NCI-H1694 treated with DMSO at 0.1 percent for 48 hours (cell line): ENCODE measurements around the gene SKAP1.
"Not testable (repeated sequence)": the region's sequence is repeated elsewhere in the genome, so short reads cannot be mapped to it uniquely, and the experiment has no call there.

ENCODE experiments used
- DNase-seq: peaks from one replicate; lab custom pipeline; 2025; lab: John Stamatoyannopoulos, UW

SKAP1 gene

GRCh38 chr17:48445248-48445620 is 15.2 kb upstream of the SKAP1 start:
- DNase-seq: no peak

- no peak for DNase-seq
Observed at GRCh38 chr17:48444516-48445247, 14.7 kb upstream of the SKAP1 start.

GRCh38 chr17:48443712-48444111 is 13.7 kb upstream of the SKAP1 start:
- DNase-seq: no peak

GRCh38 chr17:48442819-48443218 is 12.8 kb upstream of the SKAP1 start:
- DNase-seq: no peak

DNA sequence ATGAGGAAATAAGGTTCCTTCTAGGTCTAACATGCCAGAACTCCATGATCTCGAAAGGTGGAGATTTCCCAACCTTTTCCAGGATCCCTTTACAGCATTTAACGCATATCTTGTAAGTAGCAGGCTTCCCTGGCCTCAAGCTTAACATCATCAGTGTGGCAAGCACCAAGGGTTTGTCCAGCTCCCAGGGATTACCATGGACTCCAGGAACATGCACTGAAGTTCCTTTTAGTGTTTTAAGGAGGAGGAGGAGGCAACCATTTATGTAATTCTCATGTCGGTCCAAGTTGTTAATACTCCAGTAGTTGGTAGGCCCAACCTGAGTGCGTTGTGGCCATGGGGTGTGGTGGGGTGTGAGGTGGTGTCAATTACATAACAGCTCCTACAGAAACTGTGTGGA is 11.8 kb upstream of the SKAP1 start:
- DNase-seq: no peak

DNA sequence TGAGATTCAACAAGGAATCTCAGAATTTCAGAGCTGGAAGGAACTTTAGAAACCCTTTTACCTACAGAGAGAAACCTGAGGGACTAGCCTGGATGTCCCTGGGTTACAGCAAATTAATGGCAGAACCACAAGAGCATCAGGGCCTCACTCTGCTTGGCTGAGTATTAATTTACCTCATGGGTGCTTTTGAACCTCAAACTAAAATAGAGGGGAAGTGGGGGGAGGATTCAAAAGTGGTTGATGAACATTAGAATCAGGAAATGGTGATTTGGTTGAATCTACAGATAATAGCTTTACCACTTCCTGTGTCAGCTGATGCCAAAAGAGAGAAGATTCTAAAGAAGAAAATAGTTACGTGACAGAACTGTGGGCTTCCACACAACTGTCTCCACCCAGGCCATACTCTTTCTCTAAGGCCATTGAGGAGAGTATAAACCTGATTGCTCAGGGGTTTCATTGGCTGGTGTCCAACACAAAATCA is 11.3 kb upstream of the SKAP1 start:
- no peak for DNase-seq

DNA sequence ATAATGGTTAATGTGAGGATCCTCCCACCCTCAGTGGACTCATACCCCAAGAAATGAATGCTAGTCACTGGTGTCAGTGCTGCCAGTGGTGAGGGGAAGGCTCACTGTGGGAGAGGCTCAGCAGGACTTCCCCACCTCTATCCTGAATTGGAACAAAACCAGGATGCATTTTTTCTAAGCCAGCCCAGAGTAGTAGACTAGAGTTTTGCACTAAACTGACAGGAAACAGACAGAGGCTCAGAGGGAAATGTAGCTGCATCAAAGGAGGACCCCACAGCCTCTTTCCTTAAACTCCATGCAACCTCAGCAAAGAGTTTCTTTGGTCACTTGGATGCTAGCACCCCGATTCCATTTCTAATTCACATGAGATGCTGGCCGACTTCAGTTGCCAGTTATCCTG is 10.7 kb upstream of the SKAP1 start:
- DNase-seq: no peak

GRCh38 chr17:48439875-48440505 is 10.0 kb upstream of the SKAP1 start:
- no peak for DNase-seq

GRCh38 chr17:48439110-48439850 is 9.3 kb upstream of the SKAP1 start:
- DNase-seq: no peak

GRCh38 chr17:48438516-48439061 is 8.6 kb upstream of the SKAP1 start:
- DNase-seq: no peak

DNA sequence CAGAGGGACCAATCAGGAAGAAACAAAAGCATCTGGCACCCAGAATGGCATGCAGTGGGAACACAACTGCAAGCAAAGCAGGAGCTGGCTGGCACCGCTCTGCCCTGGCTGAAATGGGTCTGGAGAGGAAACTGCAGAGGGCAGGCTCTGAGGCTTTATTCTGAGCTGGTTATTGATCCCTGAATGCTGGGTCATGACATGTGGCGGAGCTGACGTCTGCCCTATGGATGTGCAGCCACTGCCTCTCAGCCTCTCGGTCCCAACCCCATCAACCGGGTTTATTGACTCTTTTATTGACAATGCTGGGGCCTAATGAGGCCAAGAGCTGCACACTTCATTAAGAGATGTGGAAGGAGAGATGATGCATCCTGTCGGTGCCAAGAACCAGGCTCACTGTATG is 3.9 kb upstream of the SKAP1 start:
- no peak for DNase-seq

DNA sequence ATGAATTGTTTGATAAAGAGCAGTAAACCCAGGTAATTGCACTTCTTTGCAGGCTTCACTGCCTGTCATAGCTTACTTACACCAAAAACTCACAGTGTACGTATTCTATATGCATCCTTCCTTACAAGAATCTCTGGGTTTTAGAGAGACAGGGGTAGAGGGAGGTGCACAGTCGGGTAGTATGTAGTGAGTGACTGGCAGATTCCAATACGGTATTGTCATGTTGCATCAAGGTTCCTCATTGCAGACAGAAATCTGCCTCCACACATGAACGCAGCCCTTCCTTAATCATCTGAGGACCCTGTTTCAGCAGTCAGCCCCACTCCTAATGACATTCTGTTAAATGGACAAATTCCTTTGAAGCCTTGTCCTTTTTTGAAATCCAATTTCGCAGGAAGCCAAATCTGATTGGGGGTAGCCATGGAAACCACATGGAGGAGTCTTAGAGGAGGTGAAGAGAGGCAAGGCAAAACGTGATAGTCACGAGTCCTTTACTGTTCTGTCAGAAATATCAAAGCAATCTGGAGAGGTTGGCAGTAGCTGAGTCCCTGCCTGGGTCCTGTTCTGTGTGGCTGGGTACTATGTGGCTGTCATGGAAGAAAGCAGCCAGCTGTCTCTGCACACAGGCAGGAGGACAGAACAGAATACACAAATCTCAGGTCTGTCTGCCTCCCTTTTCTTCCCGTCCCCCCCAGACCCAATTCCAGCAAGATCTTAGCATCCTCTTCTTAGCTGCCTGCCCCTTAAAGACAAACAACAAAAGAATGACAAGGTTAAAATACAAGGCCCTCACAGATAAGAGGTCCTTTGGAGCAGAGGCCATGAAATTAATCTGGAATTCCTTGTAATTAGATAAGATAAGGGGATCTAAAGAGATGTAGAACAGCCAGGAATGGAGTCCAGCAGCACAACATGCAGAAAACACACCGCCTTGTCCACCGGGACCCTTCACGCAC is 3.1 kb upstream of the SKAP1 start:
- DNase-seq: no peak

GRCh38 chr17:48429156-48429555 is 858 bp downstream of the SKAP1 start:
- DNase-seq: no peak

DNA sequence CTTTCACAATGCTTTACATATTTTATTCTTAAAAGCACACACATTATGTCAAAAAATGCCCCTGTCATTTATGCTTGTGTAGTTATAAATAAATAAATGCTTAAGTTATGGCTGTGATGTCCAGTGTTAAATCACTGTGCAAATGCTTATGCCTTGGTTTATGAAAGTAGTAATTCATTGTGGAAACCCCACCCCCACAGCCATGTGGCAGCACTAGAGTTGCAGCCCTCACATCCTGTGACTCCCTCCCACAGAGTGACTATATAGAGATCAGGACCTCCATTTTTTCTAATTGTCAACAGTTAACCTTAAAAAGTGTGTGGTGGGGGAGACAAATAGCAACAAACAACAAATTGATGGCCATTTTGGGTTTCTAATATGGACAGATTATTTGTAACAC is 2.4 kb downstream of the SKAP1 start:
- no peak for DNase-seq

- no peak for DNase-seq
Observed at GRCh38 chr17:48426761-48427500, 3.1 kb downstream of the SKAP1 start.

DNA sequence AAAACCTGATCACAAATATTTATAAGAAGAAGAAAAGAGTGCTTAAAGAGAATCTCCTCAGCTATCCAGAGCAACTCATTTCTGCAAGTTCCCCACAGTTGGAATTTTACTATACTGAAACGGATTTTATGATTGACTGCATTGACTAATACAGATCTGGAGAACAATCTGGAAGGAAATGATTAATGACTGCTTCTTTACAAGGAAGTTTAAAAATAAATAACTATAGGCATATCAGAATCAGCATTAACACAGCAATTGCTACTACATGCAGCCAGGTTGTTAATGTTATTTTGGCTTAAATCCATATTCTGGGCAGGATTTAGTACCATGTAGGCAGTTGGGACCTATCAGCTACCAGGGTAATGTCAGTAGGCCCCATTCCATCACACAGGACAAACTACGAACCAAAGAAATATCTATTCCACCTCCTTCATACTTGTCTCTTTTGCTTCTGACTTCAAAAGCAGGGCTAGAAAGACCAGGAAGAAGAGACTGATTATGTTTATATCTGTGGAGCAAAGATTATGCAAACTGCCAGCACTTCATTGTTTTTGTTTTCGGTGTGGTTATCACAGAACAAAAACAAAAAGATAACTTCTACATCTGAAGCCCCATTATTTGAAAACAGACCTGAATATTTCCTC is 3.9 kb downstream of the SKAP1 start:
- DNase-seq: no peak

GRCh38 chr17:48422060-48422459 is 8.0 kb downstream of the SKAP1 start:
- DNase-seq: not testable (repeated sequence)

GRCh38 chr17:48420823-48421222 is 9.2 kb downstream of the SKAP1 start:
- no peak for DNase-seq

DNA sequence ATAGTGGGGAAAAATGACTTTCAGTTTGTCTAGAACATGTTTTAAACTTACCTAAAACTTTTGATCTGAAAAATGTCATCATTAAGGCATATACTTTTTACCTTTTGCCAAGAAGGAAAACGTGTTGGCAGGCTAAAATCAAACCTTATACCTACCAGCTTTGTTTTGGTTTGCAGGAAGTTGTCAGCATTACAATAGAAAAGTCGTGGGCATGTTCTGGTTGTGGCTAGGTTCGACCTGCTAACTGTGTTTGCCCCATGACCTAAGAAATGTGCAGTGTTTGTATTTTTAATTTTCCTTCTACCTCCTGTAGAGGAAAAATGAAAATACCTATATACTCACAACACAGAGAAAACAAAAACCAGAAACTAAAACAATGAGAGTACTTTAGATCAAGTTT is 13.0 kb downstream of the SKAP1 start:
- no peak for DNase-seq

GRCh38 chr17:48413613-48414405 is 16.2 kb downstream of the SKAP1 start:
- no peak for DNase-seq
